Endothelial cell of umbilical vein (primary cell): Measurements from ENCODE around the gene PIP5K1C. TPM values are rescaled to one million over a fixed set of nuclear protein-coding genes. Genes with fewer than 3 reads are reported as not detected.

ENCODE experiments used
- BruUV-seq: library from RNA; stranded (reverse); fragments of 400-500 nt; replicated peaks from 2 replicates; lab custom pipeline; 2021; lab: Mats Ljungman, UMichigan
- CTCF ChIA-PET: fragments of 300-600, 350-600 bp; sonication (Branson Sonifier 250); formaldehyde crosslinking; loops from one replicate; lab custom pipeline; 2021; ENCODE audit warnings: antibody characterized with exemption, inconsistent platforms; lab: Charles Lee
- POLR2A ChIA-PET: fragments of 300-600, 350-600 bp; sonication (Branson Sonifier 250); formaldehyde crosslinking; loops from one replicate; lab custom pipeline; 2021; ENCODE audit warnings: antibody characterized with exemption, inconsistent platforms; lab: Charles Lee
- DNase-seq: peaks from one replicate; pipeline ENCODE4 v3.0.0-alpha.2; 2011; ENCODE audit warnings: low read depth, low spot score
- FAIRE-seq: peaks from 2 replicates; lab custom pipeline; 2011; peaks lifted over from hg19 to GRCh38; lab: Jason Lieb, UNC
- H2AFZ ChIP-seq: 2 replicates; pipeline ENCODE4 v1.6.0; 2012; ENCODE audit warnings: low read depth, low read length, control low read depth, inconsistent platforms
- H3K27ac ChIP-seq: 2 replicates; pipeline ENCODE4 v1.5.1; 2011; ENCODE audit warnings: low read depth, mild to moderate bottlenecking, control low read depth, low read length, moderate library complexity; ENCODE audit not compliant: insufficient read depth
- H3K27me3 ChIP-seq, 2 experiments: 2 replicates each; pipeline versions ENCODE4 v1.6.0 to v1.6.1; 2011; ENCODE audit warnings: low read length in 2 of 2, mixed read lengths in 1 of 2; ENCODE audit not compliant: control insufficient read depth in 2 of 2, insufficient read depth in 2 of 2
- H3K36me3 ChIP-seq, 2 experiments: 2 replicates in 1 of 2; 3 replicates in 1 of 2; pipeline ENCODE4 v1.5.1; 2011; ENCODE audit warnings: low read length in 2 of 2, mild to moderate bottlenecking in 1 of 2, moderate library complexity in 1 of 2; ENCODE audit not compliant: control insufficient read depth in 2 of 2, insufficient read depth in 2 of 2; ENCODE audit errors: extremely low read depth in 1 of 2
- H3K4me1 ChIP-seq: 3 replicates; pipeline ENCODE4 v1.5.1; 2011; ENCODE audit warnings: mild to moderate bottlenecking, low read length; ENCODE audit not compliant: control insufficient read depth, insufficient read depth; ENCODE audit errors: extremely low read depth
- H3K4me2 ChIP-seq: 2 replicates; pipeline ENCODE4 v1.6.1; 2011; ENCODE audit warnings: low read length, control low read depth, mixed read lengths; ENCODE audit not compliant: insufficient read depth
- H3K4me3 ChIP-seq, 3 experiments: fragments of 200-600 bp in 1 of 3; sonication (generic), shearing (Covaris generic) in 1 of 3; replicated peaks in 1 of 3; 2 replicates each; pipeline ENCODE4 v1.5.1; 2011 to 2016; ENCODE audit warnings: control low read depth in 3 of 3, low read length in 3 of 3, mild to moderate bottlenecking in 2 of 3, inconsistent platforms in 1 of 3, low read depth in 1 of 3, moderate library complexity in 1 of 3; ENCODE audit not compliant: insufficient read depth in 1 of 3
- H3K79me2 ChIP-seq: 2 replicates; pipeline ENCODE4 v1.6.0; 2012; ENCODE audit warnings: low read length, inconsistent platforms; ENCODE audit not compliant: control insufficient read depth, insufficient read depth
- H3K9ac ChIP-seq: replicated peaks from 2 replicates; pipeline ENCODE3; 2011; ENCODE audit warnings: low read length, control low read depth; ENCODE audit not compliant: insufficient read depth; ENCODE audit errors: extremely low read depth
- H3K9me1 ChIP-seq: replicated peaks from 3 replicates; pipeline ENCODE4 v1.6.0; 2011; ENCODE audit warnings: mild to moderate bottlenecking, low read length; ENCODE audit not compliant: control insufficient read depth, insufficient read depth; ENCODE audit errors: extremely low read depth
- H3K9me3 ChIP-seq: replicated peaks from 2 replicates; pipeline ENCODE4 v1.5.1; 2012; ENCODE audit warnings: low read length, inconsistent platforms; ENCODE audit not compliant: control insufficient read depth, insufficient read depth
- H4K20me1 ChIP-seq: replicated peaks from 2 replicates; pipeline ENCODE3; 2011; ENCODE audit warnings: mild to moderate bottlenecking, low read length; ENCODE audit not compliant: control insufficient read depth, insufficient read depth; ENCODE audit errors: extremely low read depth
- EZH2 ChIP-seq: IDR thresholded peaks from 2 replicates; pipeline ENCODE4 v1.6.1; 2012; ENCODE audit warnings: borderline replicate concordance, low read depth, mild to moderate bottlenecking, moderate library complexity, low read length, inconsistent platforms; ENCODE audit not compliant: severe bottlenecking
- FOS ChIP-seq: IDR thresholded peaks from 2 replicates; pipeline ENCODE4 v1.6.1; 2011; ENCODE audit warnings: mild to moderate bottlenecking, low read length, moderate library complexity, borderline replicate concordance; ENCODE audit not compliant: insufficient read depth
- GATA2 ChIP-seq: IDR thresholded peaks from 2 replicates; pipeline ENCODE4 v1.7.0; 2011; ENCODE audit warnings: low read depth, mild to moderate bottlenecking, moderate library complexity, mixed read lengths, low read length; ENCODE audit not compliant: insufficient read length, insufficient read depth
- JUN ChIP-seq: IDR thresholded peaks from 2 replicates; pipeline ENCODE4 v1.6.1; 2011; ENCODE audit warnings: borderline replicate concordance, low read depth; ENCODE audit not compliant: insufficient read length, insufficient read depth
- MYC ChIP-seq: IDR thresholded peaks from one replicate; pipeline ENCODE4 v1.6.1; 2011; ENCODE audit warnings: mild to moderate bottlenecking, low read depth, low read length
- POLR2A ChIP-seq: IDR thresholded peaks from 2 replicates; pipeline ENCODE4 v1.6.1; 2012; ENCODE audit warnings: low read depth, mild to moderate bottlenecking, control low read depth, low read length
- POLR2AphosphoS5 ChIP-seq: IDR thresholded peaks from 2 replicates; pipeline ENCODE4 v1.6.1; 2012; ENCODE audit warnings: low read depth, mild to moderate bottlenecking, control low read depth, low read length, moderate library complexity; ENCODE audit not compliant: insufficient read depth
- dilution Hi-C: fragments of 300-500 bp; cut with MboI; formaldehyde crosslinking; loops from one replicate; pipeline ENCODE4 v1.15.0; 2019; ENCODE audit warnings: low sequenced_read_pairs; ENCODE audit not compliant: extremely low pct_ligation_motif_present
- intact Hi-C: fragments of 100-400 bp; cut with micrococcal nuclease; formaldehyde crosslinking; loops from one replicate; pipeline ENCODE4 v1.10.0; 2022
- polyA plus RNA-seq, 4 experiments: library from polyadenylated mRNA; depleted of rRNA in 3 of 4; stranded (reverse) in 3 of 4; unstranded in 1 of 4; fragments of >200 nt; gene quantifications; 2 replicates each; pipeline versions ENCODE4 v1.2.1 to v1.2.3, GENCODE V29; 2011 to 2012; ENCODE audit warnings: missing spikeins in 1 of 4
- total RNA-seq: library from RNA; stranded (reverse); gene quantifications from 2 replicates; pipeline ENCODE4 v1.2.3, GENCODE V29; 2021
- TF ChIP-seq, protein P1 (sequence below): IDR thresholded peaks from 2 replicates; pipeline ENCODE4 v1.6.1; 2011; ENCODE audit not compliant: insufficient read depth, insufficient read length
- TF ChIP-seq, protein P2 (sequence below), 2 donors: IDR thresholded peaks; 1 replicate in 1 of 2; 2 replicates in 1 of 2; pipeline ENCODE4 v1.5.1; 2011; ENCODE audit warnings: low read length in 2 of 2, mild to moderate bottlenecking in 2 of 2, moderate library complexity in 2 of 2, control low read depth in 1 of 2, inconsistent platforms in 1 of 2, low read depth in 1 of 2; ENCODE audit not compliant: insufficient read depth in 1 of 2; ENCODE audit errors: extremely low read depth in 1 of 2

Gene PIP5K1C
- total and polyA plus RNA-seq, 2 donors (not counting 3 experiments of a cell fraction or from before 2014, with no cell fraction given) = 31.6 to 79.5 TPM

GRCh38 chr19:3615524-3616135 lies 84.6 kb downstream of the PIP5K1C start:
- FAIRE-seq (no peak), DNase-seq (no peak)
- CTCF ChIA-PET = interaction anchor here (1.0 to 1.8 kb wide), 4 partner anchors 30 to 311 kb away, joined by 3 to 8 read pairs (median 4); partner anchors contain the start of gene GIPC3
- intact Hi-C loops (no loop called here), dilution Hi-C loops (no loop called here)
- Histone ChIP-seq H3K9me1 (no peaks in the 10 kb centered on the region), H3K27ac (no peak overlapping the region), H3K9me3 (no peaks in the 10 kb centered on the region), H3K36me3 (peaks cover 0 to 22% of the 10 kb centered on the region in 2 experiments), H2AFZ (no peak overlapping the region), H3K27me3 (no peaks in the 10 kb centered on the region), H3K9ac (no peak overlapping the region), H4K20me1 (no peaks in the 10 kb centered on the region), H3K79me2 (no peaks in the 10 kb centered on the region), H3K4me1 (no peaks in the 10 kb centered on the region), H3K4me3 (no peak overlapping the region), H3K4me2 (no peak overlapping the region)
- BruUV-seq = no TSS peak
- POLR2A ChIA-PET = no interaction called here
- TF ChIP-seq MYC = no peak
- no peak for TF ChIP-seq FOS
- TF ChIP-seq POLR2A = no peak
- no peak for TF ChIP-seq POLR2AphosphoS5
- TF ChIP-seq GATA2 = no peak
- TF ChIP-seq, protein P1, sequence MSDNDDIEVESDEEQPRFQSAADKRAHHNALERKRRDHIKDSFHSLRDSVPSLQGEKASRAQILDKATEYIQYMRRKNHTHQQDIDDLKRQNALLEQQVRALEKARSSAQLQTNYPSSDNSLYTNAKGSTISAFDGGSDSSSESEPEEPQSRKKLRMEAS = no peak
- TF ChIP-seq JUN = no peak
- TF ChIP-seq, protein P2, sequence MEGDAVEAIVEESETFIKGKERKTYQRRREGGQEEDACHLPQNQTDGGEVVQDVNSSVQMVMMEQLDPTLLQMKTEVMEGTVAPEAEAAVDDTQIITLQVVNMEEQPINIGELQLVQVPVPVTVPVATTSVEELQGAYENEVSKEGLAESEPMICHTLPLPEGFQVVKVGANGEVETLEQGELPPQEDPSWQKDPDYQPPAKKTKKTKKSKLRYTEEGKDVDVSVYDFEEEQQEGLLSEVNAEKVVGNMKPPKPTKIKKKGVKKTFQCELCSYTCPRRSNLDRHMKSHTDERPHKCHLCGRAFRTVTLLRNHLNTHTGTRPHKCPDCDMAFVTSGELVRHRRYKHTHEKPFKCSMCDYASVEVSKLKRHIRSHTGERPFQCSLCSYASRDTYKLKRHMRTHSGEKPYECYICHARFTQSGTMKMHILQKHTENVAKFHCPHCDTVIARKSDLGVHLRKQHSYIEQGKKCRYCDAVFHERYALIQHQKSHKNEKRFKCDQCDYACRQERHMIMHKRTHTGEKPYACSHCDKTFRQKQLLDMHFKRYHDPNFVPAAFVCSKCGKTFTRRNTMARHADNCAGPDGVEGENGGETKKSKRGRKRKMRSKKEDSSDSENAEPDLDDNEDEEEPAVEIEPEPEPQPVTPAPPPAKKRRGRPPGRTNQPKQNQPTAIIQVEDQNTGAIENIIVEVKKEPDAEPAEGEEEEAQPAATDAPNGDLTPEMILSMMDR (IDR thresholded peaks at IDR 0.05; ENCODE audit: extremely low read depth in 1 of 2, insufficient read depth in 1 of 2, low read depth in 1 of 2, low read length in 2 of 2) = no peak
- TF ChIP-seq EZH2 = no peak
